Tibial artery (tissue), 4 donors: ENCODE results near the gene YWHAH.

Source experiments
- DNase-seq, 2 donors: peaks; one replicate each; pipeline ENCODE4 v3.0.0-alpha.2; 2019
- H3K27ac ChIP-seq, 2 donors: fragments of 200-600 bp; sonication (generic) in 1 of 2; 1 replicate in 1 of 2; 2 replicates in 1 of 2; pipeline ENCODE4 v1.5.1; 2018 to 2019; ENCODE audit warnings: mild to moderate bottlenecking in 1 of 2
- H3K27me3 ChIP-seq, 2 donors: fragments of 200-600 bp; sonication (generic) in 1 of 2; one replicate each; pipeline versions ENCODE4 v1.5.1 to v1.6.0; 2016 to 2019
- H3K36me3 ChIP-seq, 3 donors: fragments of 200-600 bp; sonication (generic) in 2 of 3; one replicate each; pipeline ENCODE4 v1.5.1; 2016 to 2019; ENCODE audit warnings: mild to moderate bottlenecking in 2 of 3
- H3K4me1 ChIP-seq, 4 donors: fragments of 200-600 bp; sonication (generic) in 2 of 4; 1 replicate in 3 of 4; 2 replicates in 1 of 4; pipeline ENCODE4 v1.5.1; 2016 to 2019
- H3K4me3 ChIP-seq, 2 donors: fragments of 200-600 bp; sonication (generic) in 1 of 2; 1 replicate in 1 of 2; 2 replicates in 1 of 2; pipeline ENCODE4 v1.5.1; 2018 to 2019; ENCODE audit warnings: mild to moderate bottlenecking in 2 of 2
- H3K9me3 ChIP-seq, 3 donors: fragments of 200-600 bp; sonication (generic) in 1 of 3; one replicate each; pipeline ENCODE4 v1.5.1; 2016 to 2019
- intact Hi-C: fragments of 100-400 bp; cut with DNase I; formaldehyde crosslinking; loops from one replicate; pipeline ENCODE4 v1.15.0; 2023; ENCODE audit warnings: low total_unique reads
- TF ChIP-seq, protein P1 (sequence below), 2 experiments: fragments of 200-600 bp in 1 of 2; fragments of 450-650 bp in 1 of 2; IDR thresholded peaks; one replicate each; pipeline ENCODE4 v1.5.1; 2017 to 2019; ENCODE audit warnings: antibody characterized with exemption in 2 of 2, mild to moderate bottlenecking in 1 of 2, moderate library complexity in 1 of 2

YWHAH gene

DNA sequence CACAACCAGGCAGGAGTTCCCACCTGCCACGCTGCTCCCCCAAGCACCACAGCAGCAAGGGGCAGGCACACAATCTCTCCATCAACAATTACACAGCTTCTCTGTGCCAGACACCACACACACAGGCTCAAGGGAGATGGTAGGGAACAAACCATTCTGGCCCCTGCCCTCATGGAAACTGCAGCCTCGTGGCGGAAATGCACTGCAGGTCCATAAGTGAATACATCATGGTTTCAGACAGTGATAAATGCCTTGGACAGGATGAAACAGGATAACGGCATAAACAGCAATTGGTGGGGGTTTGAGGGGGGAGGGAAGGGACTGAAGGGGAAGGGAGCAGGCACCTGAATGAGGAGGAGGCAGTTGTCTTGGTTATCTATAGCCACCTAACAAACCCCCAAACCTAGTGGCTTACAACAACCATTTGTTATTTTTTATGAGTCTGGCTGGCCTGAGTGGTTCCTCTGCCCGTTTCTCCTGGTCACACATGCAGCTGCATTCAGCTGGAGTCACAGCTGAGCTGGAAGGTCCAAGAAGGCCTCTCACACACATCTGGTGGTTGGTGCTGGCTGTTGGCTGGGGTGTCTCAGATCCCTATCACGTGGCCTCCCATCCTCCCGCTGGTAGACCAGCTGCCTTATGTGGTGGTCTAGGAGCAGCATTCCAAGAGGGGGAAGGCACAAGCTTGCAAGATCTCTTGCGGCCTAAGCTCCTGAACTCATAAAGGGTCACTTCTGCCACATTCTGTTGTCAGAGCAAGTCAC lies 15.0 kb upstream of the YWHAH start:
- H3K4me1 ChIP-seq: no peaks in the 10 kb centered on the region
- H3K9me3 ChIP-seq: no peaks in the 10 kb centered on the region
- H3K27ac ChIP-seq: no peak overlapping the region
- intact Hi-C loops: no loop called here
- DNase-seq: no peak
- H3K36me3 ChIP-seq: no peaks in the 10 kb centered on the region
- H3K27me3 ChIP-seq: peaks cover 0 to 11% of the 10 kb centered on the region in 2 donors
- TF ChIP-seq, protein P1, sequence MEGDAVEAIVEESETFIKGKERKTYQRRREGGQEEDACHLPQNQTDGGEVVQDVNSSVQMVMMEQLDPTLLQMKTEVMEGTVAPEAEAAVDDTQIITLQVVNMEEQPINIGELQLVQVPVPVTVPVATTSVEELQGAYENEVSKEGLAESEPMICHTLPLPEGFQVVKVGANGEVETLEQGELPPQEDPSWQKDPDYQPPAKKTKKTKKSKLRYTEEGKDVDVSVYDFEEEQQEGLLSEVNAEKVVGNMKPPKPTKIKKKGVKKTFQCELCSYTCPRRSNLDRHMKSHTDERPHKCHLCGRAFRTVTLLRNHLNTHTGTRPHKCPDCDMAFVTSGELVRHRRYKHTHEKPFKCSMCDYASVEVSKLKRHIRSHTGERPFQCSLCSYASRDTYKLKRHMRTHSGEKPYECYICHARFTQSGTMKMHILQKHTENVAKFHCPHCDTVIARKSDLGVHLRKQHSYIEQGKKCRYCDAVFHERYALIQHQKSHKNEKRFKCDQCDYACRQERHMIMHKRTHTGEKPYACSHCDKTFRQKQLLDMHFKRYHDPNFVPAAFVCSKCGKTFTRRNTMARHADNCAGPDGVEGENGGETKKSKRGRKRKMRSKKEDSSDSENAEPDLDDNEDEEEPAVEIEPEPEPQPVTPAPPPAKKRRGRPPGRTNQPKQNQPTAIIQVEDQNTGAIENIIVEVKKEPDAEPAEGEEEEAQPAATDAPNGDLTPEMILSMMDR (IDR thresholded peaks at IDR 0.05): no peak
- H3K4me3 ChIP-seq: no peak overlapping the region

DNA sequence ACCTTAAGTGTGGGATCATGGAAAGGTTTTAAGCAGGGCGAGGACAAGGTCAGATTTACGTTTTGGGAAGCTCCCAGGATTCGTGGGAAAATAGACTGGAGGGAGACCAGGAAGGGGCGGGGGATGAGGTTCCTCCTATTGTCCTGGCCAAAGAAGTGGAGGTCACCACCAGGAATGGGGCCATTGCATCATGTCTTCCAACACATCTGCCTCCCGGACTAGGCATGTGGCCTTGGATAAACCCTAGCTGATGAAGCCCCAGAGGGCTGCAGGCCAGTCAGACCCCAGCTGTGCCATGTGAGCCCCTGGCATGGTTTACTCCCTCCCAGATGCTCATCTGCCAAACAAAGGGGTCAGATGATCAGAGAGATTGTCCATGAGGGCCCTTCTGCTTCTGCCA lies 11.5 kb upstream of the YWHAH start:
- intact Hi-C loops: no loop called here
- Histone ChIP-seq H3K36me3 (no peaks in the 10 kb centered on the region), H3K4me3 (no peak overlapping the region), H3K9me3 (no peaks in the 10 kb centered on the region), H3K27ac (no peak overlapping the region), H3K4me1 (no peaks in the 10 kb centered on the region), H3K27me3 (no peaks in the 10 kb centered on the region)
- TF ChIP-seq, protein P1 (IDR thresholded peaks at IDR 0.05): no peak
- no peak for DNase-seq

DNA sequence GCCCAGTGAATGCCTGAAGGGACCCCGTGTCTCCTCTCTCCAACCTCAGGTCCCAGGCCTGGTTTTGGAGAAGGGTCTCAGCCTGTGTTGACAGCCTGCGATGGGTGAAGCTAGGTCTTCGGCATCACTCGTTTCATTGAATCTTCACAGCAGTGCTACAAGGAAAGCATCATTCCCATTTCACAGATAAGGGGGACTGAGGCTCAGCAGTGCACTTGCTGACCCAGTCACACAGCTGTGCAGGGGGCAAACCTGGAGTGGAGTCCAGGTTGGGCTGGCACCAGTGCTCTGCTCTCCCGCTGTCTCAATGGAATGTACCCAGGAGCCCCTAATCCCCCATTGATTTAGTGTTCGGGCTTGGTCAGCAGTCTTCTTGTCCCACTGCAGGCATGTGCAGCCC lies 10.9 kb upstream of the YWHAH start:
- intact Hi-C loops: no loop called here
- no peak overlapping the region for H3K27ac ChIP-seq
- no peaks in the 10 kb centered on the region for H3K36me3 ChIP-seq
- no peaks in the 10 kb centered on the region for H3K4me1 ChIP-seq
- H3K4me3 ChIP-seq: no peak overlapping the region
- TF ChIP-seq, protein P1 (IDR thresholded peaks at IDR 0.05): no peak
- DNase-seq: no peak
- no peaks in the 10 kb centered on the region for H3K9me3 ChIP-seq
- no peaks in the 10 kb centered on the region for H3K27me3 ChIP-seq

DNA sequence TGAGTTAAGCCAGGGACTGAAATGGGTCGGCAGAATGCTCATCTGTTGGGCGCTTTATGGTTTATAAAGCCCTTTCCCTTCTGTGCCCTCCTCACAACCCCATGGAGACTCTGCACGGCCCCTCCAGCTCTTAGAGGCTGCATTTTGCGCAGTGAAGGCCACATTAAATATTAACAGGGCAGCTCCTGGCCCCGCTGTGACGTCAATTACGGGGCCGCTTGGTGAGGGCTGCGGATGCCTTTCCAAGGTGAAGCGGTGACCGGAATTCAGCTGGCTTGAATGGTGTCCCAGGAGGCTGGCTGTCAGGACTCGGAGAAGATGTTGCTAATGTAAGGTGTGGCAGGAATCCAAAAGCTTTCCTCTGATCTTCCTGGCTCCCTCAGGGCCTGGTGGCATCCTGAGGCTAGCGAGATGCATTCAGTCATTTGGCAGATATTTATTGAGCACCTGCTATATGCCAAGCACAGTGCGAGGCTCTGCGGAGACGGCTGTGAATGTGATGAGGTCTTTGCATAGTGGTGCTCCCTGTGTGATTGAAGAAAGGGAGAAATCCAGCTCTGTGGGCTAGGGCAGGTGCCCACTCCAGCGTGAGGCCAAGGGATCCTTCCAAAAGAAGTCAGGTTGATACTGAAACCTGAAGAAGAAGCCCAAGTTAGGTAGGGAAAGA lies 10.4 kb upstream of the YWHAH start:
- H3K4me3 ChIP-seq: no peak overlapping the region
- TF ChIP-seq, protein P1 (IDR thresholded peaks at IDR 0.05): no peak
- H3K27me3 ChIP-seq: no peaks in the 10 kb centered on the region
- H3K27ac ChIP-seq: no peak overlapping the region
- H3K9me3 ChIP-seq: no peaks in the 10 kb centered on the region
- DNase-seq: no peak
- H3K4me1 ChIP-seq: no peaks in the 10 kb centered on the region
- H3K36me3 ChIP-seq: no peaks in the 10 kb centered on the region
- intact Hi-C loops: no loop called here

DNA sequence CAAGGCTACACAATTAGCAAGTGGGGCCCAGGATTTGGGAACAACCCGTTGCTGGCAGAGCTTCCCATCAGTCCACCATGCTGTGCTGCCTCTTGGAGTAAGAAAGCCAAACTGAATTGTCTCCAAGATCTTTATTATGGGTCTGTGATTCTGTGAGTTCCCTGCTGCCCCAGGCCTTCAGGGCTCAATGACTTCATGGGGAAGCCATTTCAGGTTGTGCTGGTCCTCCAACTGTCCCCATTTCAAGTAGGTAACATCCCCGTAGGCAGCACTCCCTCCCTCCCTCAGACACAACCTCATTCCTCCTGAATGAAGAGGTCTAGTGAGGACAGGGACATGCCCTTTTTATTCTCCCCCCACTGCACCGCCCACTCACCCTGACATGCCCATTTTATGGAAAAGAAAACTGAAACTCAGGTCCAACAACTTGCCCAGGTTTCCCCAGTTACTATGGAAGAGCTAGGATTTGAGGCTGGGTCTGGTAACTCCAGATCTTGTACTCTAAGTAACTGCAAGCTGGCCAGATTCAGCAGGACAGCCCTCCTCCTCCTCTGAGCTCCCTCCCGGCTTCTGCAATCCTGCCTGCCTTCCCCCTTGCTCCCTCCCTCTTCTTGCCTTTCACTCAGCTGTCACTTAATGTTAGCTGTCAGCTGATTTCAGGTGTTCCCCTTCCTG lies 8.2 kb upstream of the YWHAH start:
- H3K36me3 ChIP-seq: no peaks in the 10 kb centered on the region
- DNase-seq: no peak

More for the DNA sequence above, 8.2 kb upstream of the YWHAH start:
- no peaks in the 10 kb centered on the region for H3K27me3 ChIP-seq
- H3K4me1 ChIP-seq: no peaks in the 10 kb centered on the region
- intact Hi-C loops: no loop called here
- no peaks in the 10 kb centered on the region for H3K9me3 ChIP-seq
- TF ChIP-seq, protein P1 (IDR thresholded peaks at IDR 0.05): no peak
- no peak overlapping the region for H3K4me3 ChIP-seq
- no peak overlapping the region for H3K27ac ChIP-seq
